Measurements from ENCODE around the gene OR2K2.
A peak's percentile ranks its signal among the peaks of the same experiment; 100 is the strongest.
"Not testable (repeated sequence)": the region's sequence is repeated elsewhere in the genome, so short reads cannot be mapped to it uniquely, and the experiment has no call there.

Gene OR2K2, protein sequence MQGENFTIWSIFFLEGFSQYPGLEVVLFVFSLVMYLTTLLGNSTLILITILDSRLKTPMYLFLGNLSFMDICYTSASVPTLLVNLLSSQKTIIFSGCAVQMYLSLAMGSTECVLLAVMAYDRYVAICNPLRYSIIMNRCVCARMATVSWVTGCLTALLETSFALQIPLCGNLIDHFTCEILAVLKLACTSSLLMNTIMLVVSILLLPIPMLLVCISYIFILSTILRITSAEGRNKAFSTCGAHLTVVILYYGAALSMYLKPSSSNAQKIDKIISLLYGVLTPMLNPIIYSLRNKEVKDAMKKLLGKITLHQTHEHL

DNA sequence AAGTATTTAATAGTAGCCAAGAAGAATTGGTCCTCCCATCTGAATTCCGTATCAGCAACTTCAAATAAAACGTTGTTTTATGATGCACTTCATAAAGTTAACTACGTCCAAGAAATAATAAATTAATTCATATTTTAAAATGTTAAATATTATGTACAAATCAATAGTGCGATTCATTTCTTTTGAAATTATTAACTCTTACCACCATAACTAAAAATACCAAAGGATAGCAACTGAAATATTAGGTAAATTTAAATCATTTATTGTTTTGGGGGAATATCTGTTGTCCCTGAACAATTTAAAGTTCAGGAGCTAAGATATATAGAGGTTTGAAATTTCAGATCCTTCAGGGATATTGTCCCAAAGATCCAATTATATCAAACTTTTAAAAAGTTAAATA lies at the start of gene OR2K2:
TSS of gene OR2K2 (minus strand) at position 101 of the 400 bp plus-strand sequence. CDS start 1,791 bp downstream, outside the sequence.
- no peak for DNase-seq

DNA sequence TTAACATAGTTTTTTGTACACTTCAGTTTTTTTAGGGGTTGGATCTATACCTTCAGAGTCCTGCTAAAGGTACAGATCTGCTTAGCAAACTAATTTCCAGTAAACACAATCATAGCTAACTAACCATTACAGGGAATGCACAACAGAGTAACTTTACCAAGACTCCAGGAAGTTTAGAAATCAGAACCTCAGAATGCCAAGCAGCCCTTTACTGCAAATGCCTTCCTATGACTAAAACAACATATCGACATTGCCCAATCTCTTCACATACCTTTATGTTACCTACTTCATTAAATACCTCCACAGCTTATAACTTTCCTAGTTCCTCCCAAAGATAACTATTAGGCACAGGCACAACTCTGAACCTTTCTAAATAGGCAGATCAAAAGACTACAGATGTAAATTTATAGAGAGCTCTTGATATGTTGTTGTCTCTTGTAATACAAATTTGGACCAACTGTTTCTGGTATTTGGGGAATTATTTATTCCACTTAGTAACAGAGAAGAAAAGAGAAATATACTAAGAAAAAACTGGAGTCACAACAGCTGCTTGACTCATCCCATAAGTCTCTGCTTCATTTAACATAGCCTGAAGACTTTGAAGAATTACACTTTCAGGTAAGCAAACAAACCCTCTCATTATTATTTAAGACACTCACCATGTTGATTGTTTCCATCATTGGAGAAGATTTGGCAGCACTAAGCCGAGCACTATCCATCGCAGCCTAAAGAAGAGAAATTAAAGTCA lies 46.0 kb upstream of the OR2K2 start:
- no peak for DNase-seq

DNA sequence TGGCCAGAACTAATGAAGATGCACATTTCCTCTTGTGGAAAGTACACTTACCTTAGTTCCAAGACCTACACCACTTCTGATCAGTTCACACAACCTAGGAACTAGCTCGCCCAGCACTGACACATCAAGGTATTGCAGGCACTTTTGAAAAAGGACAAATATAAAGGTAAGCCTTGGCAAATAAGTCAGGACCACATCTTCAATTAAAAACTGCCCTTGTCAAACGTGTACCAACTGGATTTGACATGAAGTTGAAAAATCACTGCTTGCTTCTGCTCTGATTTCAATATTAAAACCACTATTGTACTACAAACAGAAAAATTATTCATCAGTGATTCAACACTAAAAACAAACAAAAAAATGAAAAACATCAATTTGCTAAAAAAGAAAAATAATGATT lies 45.0 kb upstream of the OR2K2 start:
- no peak for DNase-seq

DNA sequence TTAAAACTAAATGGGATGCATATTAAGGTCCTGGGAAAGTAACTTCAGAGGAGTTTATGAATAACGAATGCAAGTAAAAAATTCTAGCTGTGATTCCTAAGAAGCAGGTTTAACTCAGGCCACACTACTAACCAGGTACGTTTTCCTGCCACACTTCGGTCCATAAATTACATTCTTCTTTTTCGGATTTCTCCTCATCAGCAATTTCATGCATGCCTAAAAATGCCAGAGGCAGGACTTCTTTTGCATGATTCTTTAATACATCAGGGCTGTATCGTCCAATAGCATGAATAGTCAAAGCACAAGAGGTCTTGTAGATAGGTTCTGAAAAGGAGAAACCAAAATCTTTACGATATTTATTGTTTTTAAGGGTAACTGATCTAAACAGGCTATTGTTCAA lies 42.3 kb upstream of the OR2K2 start:
- no peak for DNase-seq

DNA sequence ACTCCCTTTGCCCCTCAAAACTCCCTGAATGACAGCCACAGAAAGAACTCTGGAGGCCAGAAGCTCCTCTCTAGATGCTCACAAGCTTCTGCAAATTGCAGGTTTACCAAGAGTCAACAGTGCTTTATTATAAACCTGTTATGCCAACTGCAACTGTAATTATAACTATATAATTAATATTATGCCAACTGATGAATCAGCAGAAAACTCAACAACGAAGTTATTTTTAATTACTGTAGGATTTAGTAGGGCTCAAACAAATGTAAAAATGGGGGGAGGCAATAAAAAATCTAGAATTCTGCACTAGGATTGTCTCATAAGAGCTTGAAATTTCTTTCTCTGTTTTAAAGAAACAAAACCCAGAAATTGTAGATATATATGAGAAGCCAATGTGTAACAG lies 37.0 kb upstream of the OR2K2 start:
- DNase-seq = no peak

DNA sequence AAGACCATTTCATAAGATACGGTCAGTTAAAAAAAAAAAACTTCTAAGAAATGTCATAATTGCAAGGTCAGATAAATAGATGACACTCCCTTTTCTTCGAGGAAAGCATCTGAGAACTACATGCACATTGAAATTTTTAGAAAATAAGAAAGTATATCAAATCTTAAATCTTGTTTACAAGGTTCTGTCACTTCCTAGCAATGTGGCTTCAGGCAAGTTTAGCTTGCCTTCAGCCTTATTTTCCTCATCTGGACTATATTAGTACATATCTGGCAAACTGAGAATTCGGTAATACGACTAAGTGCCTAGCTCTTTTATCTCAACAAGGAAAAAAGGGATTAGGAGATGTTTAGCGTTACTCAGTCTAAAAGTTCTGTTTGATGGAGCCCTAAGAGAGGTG lies 32.5 kb upstream of the OR2K2 start:
- DNase-seq = no peak

DNA sequence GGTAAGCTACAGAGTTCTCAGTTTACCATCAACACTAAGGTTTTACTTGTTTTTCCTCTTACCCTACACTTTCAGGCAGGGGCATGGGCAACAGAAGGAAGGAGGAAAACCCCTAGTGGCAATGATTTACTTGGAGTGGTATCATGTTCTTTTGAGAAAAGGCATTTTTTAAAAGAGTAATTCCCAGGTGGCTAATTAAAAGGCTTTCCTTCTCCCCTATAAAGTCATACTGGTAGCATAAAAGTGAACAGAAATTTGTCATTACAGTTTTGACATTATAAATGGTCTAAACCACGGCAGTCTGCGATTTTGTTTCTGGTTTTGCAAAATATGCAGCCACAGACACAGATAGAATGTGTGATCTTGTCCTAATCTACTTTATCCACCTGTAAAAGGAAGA lies 30.9 kb upstream of the OR2K2 start:
- no peak for DNase-seq

DNA sequence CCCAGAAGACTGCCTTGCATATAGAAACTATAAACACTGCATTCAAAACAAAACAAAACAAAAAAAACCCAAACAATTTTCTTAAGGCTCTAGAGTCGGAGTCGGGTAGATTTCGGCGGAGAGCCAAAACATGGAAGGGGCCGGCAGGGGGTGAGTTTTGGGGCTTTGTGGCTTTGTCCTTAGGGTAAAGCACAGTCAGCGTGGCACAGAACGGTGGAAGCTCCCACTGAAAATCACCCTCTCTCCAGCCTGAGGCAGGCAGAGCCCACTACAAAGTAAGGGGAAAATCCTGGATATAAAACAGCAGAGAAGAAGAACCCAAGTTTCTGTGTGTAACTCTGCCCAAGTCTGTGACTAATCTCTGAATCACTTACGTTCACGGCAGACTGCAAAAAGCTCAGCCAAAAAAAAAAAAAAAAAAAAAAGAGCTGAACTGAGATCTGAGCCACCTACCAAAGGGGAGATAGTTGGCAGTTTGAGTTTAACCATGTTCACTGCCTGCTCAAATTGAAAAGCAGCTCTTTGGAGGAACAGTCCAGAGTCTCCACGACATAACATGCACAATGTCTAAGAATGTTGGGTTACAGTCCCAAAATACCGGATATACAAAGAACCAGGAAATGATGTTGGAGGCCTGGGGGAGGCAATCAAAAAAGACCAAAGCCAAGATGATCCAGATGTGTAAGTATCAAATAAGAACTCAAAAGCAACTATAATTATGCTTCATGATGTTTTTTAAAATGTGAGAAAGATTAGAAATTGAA lies 26.6 kb upstream of the OR2K2 start:
- peak in 1 of 14 donors; percentile 4 for DNase-seq

DNA sequence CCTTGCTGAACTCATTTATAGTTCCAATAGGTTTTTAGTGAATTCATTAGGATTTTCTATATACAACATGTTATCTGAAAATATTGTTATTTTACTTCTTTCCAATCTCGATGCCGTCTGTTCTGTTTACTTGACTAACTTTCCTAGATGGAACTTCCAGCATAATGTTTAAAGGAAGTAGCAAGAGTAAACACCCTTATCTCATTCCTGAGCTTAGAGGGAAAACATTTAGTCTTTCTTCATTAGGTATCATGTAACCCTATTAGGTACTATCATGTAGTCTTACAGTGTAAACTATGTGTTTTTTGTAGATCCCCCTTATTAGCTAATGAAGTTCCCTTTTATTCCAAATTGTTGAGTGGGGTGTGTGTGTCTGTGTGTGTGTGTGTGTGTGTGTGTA lies 22.5 kb upstream of the OR2K2 start:
- no peak for DNase-seq

DNA sequence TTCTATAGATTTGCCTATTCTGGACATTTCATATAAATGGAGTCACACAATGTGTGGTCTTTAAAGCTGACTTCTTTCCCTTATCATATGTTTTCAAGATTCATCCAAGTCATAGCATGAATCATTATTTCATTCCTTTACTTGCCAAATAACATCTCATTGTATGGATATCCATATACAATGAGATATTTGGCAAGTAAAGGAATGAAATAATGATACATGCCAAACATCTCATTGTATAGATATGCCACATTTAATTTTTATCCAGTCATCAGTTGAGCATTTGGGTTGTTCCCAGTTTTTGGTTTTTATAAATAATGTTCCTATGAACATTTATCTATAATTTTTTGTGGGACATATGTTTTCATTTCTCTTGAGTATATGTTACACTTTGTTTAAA lies 20.5 kb upstream of the OR2K2 start:
- DNase-seq = no peak

DNA sequence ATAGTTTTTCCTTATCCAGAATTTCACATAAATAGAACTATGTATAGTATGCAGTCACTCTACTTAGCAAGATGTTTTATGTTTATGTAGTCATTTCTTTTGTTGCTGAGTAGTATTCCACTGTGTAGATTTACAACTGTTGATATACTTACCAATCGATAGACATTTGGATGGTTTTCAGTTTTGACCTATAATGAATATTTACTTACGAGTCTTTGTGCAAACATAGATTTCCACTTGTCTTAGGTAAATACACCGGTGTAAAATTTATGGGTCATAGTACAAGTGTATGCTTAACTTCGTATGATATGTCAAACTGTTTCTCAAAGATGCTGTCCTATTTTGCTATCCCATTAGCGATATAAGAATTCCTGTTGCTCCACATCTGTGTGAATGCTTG lies 19.7 kb upstream of the OR2K2 start:
- DNase-seq = no peak

DNA sequence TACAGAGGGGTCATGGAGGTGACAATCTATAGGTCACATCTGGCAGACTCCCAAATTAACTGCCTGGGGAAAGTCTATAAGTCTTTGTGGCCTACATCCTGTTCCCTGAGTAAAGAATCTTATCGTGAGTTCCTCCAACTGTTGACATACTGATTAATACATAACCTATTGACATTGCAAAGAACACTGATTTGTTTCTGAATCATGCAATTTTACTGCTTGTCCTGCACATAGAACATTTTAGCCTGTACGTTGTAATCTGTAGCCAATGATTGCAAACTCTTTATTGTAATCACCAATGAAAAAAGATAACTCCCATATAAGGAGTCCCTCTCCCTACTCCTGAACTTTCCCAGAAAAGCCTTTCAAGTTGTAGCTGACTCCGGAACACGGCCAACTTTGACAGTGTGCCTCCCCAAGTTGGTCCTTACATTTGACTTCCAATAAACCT lies 18.8 kb upstream of the OR2K2 start:
- no peak for DNase-seq

DNA sequence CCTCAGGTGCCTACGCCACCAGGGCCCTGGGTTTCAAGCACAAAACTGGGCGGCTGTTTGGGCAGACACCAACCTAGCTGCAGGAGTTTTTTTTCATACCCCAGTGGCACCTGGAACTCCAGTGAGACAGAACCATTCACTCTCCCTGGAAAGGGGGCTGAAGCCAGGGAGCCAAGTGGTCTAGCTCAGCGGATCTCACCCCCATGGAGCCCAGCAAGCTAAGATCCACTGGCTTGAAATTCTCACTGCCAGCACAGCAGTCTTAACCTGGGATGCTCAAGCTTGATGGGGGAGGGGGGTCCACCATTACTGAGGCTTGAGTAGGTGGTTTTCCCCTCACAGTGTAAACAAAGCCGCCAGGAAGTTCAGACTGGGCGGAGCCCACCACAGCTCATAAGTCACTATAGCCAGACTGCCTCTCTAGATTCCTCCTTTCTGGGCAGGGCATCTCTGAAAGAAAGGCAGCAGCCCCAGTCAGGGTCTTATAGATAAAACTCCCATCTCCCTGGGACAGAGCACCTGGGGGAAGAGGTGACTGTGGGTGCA lies 4.4 kb upstream of the OR2K2 start:
- not testable (repeated sequence) for DNase-seq

DNA sequence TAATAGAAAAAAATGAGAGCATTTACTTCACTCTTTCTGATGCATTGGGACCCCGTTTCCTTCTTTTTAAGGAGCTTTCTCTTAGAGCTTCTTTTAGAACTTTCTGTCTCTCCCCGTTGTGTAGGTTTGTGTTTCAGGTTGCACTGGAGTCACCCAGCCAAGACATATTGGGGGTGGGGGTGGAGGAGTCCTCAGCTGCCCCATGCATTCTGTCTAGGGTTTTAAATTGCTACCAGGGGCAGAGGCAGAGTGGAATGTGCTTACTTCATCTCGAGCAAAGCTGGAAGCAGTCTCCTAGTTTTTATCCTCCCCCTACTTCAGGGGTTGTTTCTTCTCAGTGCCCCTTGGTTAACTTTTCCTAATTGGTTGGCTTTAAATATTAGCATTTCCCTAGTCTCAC lies 9.4 kb downstream of the OR2K2 start:
- DNase-seq = no peak

DNA sequence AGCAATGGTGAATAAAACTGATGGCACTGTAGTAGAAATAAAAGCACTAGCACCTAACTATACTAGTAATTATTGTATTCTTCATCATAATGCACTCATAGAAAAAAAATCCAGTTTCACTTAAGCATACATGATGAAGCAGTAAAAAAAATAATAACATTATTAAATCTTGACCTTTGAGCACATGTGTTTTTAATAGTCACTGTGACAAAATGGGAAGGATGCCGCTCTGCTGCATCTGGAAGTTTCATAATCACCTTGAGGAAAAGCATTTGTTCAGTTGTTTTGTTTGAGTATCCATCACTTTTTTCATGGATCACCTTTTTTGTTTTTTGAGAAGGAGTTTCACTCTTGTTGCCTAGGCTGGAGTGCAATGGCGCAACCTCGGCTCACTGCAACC lies 13.2 kb downstream of the OR2K2 start:
- DNase-seq = no peak

DNA sequence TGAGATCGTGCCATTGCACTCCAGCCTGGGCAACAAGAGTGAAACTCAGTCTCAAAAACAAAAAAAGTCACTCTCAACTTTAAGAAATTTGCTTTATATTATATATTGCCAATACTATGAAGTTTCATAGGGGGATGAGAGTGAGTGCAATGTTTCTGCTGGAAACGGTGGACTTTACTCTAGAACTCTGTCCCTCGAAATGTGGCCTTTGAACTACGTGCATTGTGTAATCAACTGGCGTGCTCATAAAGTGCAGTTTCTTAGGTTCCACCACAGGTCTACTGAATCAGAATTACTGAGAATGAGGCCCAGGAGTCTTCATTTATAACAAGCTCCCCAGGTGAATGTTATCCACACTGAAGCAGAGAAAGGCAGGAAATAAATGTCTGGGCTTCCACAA lies 24.1 kb downstream of the OR2K2 start:
- DNase-seq = no peak

DNA sequence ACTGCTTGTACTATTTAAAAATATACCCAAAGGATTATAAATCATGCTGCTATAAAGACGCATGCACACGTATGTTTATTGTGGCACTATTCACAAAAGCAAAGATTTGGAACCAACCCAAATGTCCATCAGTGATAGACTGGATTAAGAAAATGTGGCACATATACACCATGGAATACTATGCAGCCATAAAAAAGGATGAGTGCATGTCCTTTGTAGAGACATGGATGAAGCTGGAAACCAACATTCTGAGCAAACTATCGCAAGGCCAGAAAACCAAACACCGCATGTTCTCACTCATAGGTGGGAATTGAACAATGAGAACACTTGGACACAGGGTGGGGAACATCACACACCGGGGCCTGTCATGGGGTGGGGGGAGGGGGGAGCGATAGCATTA lies 26.0 kb downstream of the OR2K2 start:
- DNase-seq = not testable (repeated sequence)

DNA sequence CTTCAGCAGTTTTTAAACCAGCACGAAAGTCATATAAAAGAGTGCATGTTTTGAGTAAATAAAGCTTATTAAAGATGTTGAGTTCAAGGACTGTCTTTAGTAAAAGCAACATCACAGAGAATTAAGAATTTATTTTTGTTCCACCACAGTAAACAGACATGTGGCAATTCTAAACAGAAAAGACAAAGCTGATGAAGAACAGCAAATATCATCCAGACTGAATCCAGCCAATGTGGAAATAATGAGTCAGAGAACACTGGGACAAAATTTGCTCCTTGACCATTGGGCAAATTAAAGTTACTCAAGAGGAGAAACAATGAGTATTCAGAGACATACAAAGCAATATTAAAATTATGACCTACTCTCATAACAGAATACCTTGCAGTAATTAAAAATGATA lies 28.8 kb downstream of the OR2K2 start:
- DNase-seq = no peak

DNA sequence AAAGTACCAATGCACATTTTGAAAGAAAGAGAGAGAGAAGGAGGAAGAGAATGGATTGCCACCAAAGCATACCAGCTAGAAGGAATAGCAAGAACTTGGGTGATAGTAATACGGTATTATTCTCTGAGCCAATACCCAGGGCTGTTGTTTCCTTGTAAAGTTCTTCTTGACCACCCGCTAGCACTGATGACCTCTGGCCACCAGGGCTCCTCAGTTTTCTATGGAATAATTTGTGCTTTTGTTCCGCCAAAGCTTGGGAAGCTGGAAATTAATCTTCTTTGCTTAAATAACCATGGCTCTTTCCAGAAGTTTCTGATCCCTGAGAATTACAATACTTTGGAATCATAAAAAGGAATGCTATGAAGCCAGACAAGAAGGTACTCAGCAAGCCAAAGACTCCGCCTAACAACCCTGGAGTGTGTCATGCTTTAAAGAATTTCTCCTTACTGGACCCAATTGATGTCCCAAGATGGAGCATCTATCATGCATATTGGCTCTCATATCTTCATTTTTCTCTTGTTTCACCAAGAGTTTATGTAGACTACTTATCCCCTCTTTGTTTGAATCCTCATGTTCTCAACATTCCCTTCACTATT lies 29.8 kb downstream of the OR2K2 start:
- DNase-seq = no peak

DNA sequence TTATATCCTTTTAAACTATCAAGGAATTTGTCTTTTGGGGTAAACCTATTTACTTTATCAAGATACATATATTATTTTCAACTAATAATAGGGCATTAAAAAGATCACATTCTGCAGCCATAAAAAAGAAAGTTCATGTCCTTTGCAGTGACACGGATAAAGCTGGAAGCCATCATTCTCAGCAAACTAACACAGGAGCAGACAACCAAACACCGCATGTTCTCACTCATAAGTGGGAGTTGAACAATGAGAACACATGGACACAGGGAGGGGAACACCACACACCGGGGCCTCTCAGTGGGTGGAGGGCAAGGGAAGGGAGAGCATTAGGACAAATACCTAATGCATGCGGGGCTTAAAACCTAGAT lies 30.4 kb downstream of the OR2K2 start:
- not testable (repeated sequence) for DNase-seq

DNA sequence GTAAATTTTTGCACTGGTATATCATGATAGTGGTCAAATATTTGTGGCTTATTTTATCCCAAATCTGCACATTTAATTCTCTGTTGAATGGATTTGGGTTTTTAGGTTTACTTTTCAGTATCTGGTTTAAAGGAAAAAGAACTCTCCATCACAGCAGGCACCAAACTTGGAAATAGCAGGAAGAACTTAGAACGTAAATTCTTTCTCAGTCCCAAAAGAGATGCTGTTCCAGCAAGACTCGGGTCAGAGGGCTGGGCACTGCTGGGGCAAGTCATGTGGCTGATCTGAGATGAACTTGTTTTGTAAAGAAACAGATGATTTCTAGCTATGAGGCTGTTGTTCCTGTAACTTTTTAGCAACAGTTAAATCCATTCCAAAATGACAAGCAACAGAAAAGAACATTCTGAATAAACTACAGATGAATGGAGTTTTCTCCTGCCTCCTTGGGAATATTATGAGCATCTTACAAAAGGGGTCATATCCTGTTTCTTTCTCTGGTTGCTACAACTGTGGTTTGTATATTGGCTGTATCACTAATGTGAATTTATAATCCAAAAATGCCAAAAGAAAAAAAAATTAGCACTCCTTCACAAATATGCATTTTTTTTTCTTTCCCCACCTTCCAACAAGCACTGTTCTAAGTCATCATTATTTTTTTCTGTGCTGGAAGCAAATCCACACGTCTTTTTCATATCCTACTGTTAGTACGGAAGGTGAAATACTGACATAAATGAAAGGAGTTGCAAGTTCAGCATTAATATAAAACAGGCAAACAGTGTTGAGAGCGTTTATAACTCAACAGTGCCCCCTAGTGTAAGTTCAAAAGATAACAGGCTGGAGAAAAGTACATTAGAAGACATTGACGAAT lies 31.1 kb downstream of the OR2K2 start:
- DNase-seq = peak in 8 of 14 donors; percentile 6 to 41 (median 22)

DNA sequence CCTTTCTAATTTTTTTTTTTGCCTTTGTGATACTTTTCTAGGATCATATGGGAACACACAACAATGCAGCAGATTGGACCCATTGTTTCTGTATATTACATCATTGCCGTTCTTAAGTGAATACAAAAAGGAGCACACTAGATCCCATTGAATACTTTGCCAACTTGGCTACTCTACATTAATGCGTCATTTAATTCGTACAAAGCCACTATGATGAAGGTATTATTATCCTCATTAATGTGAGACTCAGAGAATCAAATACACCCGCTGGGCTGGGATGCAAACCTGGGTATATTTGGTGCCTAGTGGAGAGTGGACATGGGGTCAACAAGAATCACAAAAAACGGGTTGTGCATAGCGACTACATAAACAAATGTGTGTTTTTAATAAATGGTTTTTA lies 31.9 kb downstream of the OR2K2 start:
- peak in 2 of 14 donors; percentile 23 to 33 for DNase-seq

Data from C1 segment of cervical spinal cord (tissue), 14 donors.